AG04450 (cell line): ENCODE results near the gene RINT1. TPM values are rescaled to one million over a fixed set of nuclear protein-coding genes. Genes with fewer than 3 reads are reported as not detected.
"Not testable (repeated sequence)": the region's sequence is repeated elsewhere in the genome, so short reads cannot be mapped to it uniquely, and the experiment has no call there.

Experiments
- CTCF ChIA-PET: fragments of 300-600, 350-600 bp; formaldehyde crosslinking; extraction: SDS; loops from one replicate; lab custom pipeline; 2022; ENCODE audit warnings: antibody characterized with exemption, inconsistent platforms; lab: Charles Lee
- POLR2A ChIA-PET: fragments of 350-600 bp; formaldehyde crosslinking; extraction: SDS; loops from one replicate; lab custom pipeline; 2021; ENCODE audit warnings: antibody characterized with exemption, inconsistent platforms; lab: Yijun Ruan, JAX
- DNase-seq: peaks from one replicate; pipeline ENCODE4 v3.0.0-alpha.2; 2011; ENCODE audit warnings: low read depth, low spot score
- H3K27ac ChIP-seq: one replicate; pipeline ENCODE4 v1.5.1; 2012; ENCODE audit warnings: low read depth, low read length, control low read depth
- H3K27me3 ChIP-seq: one replicate; pipeline ENCODE4 v1.6.0; 2012; ENCODE audit warnings: low read length; ENCODE audit not compliant: control insufficient read depth, insufficient read depth
- H3K4me3 ChIP-seq: 2 replicates; pipeline ENCODE4 v1.5.1; 2011; ENCODE audit warnings: mild to moderate bottlenecking, low read depth, low read length, control low read depth
- H3K9me3 ChIP-seq: 2 replicates; pipeline ENCODE4 v1.5.1; 2012; ENCODE audit warnings: low read length; ENCODE audit not compliant: control insufficient read depth, insufficient read depth
- polyA plus RNA-seq: library from polyadenylated mRNA; depleted of rRNA; stranded (reverse); fragments of >200 nt; gene quantifications from 2 replicates; pipeline ENCODE4 v1.2.3, GENCODE V29; 2011
- TF ChIP-seq, protein P1 (sequence below): IDR thresholded peaks from 2 replicates; pipeline ENCODE4 v1.5.1; 2011; ENCODE audit warnings: low read depth, low read length, control low read depth, inconsistent platforms

Gene RINT1
- polyA plus RNA-seq, 1 experiment = 27.6 TPM

DNA sequence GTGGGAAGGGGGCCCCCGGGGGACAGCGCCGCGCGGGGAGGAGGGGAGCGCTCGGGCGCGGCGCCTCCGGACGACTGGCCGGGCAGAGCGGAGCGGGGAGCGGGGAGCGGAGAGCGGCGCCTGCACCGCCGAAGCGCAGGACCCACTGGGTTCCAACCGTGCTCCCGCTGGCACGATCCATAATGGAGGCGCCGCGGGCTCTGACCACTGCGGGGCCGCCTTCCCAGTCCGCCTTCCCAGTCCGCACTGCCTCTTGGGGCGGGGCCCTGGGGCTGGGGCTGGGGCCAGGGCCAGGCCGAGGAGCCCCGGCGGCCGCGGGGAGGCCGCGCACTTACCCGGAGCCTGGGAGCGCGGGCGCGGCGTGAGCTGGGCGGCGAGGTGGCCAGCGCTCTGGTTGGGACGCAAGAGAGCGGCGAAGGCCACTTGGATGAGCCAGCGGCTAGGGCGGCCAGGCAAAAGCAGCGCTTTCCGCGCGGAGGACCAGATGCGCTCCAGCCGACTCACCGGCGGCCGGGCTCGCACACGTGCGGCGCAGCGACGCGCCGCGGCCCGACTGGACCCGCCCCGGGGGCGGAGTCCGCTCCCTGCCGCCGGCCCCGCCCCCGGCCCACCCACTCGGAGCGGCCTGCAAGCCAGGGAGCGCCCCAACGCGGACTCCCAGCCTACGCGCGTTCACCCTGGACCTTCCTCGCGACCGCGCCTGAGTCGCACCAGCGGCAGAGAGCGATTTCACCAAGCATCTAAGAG lies 10.1 kb upstream of the RINT1 start, which contains the start of gene PUS7:
TSS of gene PUS7 (minus strand) at position 555 of the 747 bp plus-strand sequence. CDS start 13,759 bp downstream, outside the sequence.
- TF ChIP-seq, protein P1, sequence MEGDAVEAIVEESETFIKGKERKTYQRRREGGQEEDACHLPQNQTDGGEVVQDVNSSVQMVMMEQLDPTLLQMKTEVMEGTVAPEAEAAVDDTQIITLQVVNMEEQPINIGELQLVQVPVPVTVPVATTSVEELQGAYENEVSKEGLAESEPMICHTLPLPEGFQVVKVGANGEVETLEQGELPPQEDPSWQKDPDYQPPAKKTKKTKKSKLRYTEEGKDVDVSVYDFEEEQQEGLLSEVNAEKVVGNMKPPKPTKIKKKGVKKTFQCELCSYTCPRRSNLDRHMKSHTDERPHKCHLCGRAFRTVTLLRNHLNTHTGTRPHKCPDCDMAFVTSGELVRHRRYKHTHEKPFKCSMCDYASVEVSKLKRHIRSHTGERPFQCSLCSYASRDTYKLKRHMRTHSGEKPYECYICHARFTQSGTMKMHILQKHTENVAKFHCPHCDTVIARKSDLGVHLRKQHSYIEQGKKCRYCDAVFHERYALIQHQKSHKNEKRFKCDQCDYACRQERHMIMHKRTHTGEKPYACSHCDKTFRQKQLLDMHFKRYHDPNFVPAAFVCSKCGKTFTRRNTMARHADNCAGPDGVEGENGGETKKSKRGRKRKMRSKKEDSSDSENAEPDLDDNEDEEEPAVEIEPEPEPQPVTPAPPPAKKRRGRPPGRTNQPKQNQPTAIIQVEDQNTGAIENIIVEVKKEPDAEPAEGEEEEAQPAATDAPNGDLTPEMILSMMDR = no peak
- no peaks in the 10 kb centered on the region for H3K27me3 ChIP-seq
- ChIA-PET POLR2A (interaction anchor here (1.2 to 1.4 kb wide), 2 partner anchors 10 kb away, joined by 3 to 6 read pairs; partner anchors contain the start of gene RINT1), CTCF (interaction anchor here (2.5 kb wide), 1 partner anchor 10 kb away, joined by 13 read pairs; the partner anchor contains the start of gene RINT1)
- peak within 1 kb of the TSS; percentile 81 for H3K27ac ChIP-seq
- H3K9me3 ChIP-seq = no peaks in the 10 kb centered on the region; the same call in 1 of the 2 replicates
- peak; percentile 55 for DNase-seq
- peak within 1 kb of the TSS; percentile 93 for H3K4me3 ChIP-seq

DNA sequence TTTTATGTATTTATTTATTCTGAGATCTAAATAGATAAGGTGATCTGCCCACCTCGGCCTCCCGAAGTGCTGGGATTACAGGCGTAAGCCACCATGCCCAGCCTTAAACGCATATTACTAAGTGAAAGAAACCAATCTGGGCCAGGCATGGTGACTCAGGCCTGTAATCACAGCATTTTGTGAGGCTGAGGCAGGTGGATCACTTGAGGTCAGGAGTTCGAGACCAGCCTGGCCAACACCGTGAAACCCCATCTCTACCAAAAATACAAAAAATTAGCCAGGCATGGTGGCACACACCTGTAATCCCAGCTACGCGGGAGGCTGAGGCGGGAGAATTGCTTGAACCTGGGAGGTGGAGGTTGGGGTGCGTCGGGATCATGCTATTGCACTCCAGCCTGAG lies 7.6 kb upstream of the RINT1 start:
- DNase-seq, H3K27ac ChIP-seq, H3K9me3 ChIP-seq, POLR2A ChIA-PET, H3K4me3 ChIP-seq, H3K27me3 ChIP-seq: not testable (repeated sequence)
- CTCF ChIA-PET = interaction anchor here (2.5 kb wide), 1 partner anchor 7 kb away, joined by 13 read pairs; the partner anchor contains the start of gene RINT1

DNA sequence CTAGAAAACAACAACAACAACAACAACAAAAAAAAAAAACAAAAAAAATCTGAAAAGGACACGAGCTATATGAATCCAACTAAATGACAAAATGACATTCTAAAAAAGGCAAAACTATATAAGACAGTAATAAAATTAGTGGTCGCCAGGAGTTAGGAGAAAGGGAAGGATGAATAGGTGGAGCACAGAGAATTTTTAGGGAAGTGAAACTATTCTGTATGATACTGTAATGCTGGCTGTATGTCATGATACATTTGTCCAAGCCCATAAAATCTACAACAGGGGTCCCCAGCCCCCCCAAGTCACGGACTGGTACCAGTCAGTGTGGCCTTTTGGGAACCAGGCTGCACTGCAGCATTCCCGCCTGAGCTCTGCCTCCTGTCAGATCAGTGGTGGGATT lies 7.2 kb upstream of the RINT1 start:
- Histone ChIP-seq H3K27ac (no peak overlapping the region), H3K4me3 (no peak overlapping the region), H3K27me3 (no peaks in the 10 kb centered on the region), H3K9me3 (no peaks in the 10 kb centered on the region; the same call in 1 of the 2 replicates)
- TF ChIP-seq, protein P1 = no peak
- CTCF ChIA-PET = no interaction called here
- DNase-seq = no peak
- POLR2A ChIA-PET = no interaction called here

DNA sequence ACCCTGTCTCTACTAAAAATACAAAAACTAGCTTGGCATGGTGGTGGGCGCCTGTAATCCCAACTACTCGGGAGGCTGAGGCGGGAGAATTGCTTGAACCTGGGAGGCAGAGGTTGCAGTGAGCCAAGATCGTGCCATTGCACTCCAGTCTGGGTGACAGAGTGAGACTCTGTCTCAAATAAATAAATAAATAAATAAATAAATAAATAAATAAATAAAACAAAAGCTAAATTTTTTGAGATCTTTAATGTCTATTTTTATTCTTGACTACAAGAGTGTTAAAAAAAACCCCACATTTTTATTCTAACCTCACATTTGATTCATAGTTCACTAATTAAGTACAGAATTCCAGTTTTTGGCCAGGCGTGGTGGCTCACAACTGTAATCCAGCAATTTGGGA lies 4.3 kb upstream of the RINT1 start:
- DNase-seq, H3K4me3 ChIP-seq, POLR2A ChIA-PET, H3K27ac ChIP-seq, H3K27me3 ChIP-seq, CTCF ChIA-PET, H3K9me3 ChIP-seq: not testable (repeated sequence)

DNA sequence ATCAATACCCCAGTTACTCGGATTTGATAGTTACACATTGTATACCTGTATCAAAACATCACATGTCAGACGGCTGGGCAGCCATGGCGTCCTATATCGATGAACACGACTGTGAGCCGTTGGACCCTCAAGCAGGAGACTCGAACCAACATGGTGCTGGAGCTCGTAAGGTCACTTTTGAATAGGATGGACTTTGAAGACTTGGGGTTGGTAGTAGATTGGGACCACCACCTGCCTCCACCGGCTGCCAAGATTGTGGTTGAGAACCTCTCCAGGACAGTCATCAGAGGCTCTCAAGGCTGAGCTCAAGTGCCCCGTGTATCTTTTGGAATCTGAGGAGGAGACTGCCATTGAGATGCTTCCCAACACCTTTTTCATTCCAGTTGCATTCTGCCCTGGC lies 1.9 kb upstream of the RINT1 start:
- Histone ChIP-seq H3K4me3 (no peak overlapping the region), H3K9me3 (no peaks in the 10 kb centered on the region), H3K27ac (no peak overlapping the region), H3K27me3 (no peaks in the 10 kb centered on the region)
- TF ChIP-seq, protein P1 = no peak
- no peak for DNase-seq
- ChIA-PET CTCF (no interaction called here), POLR2A (no interaction called here)

DNA sequence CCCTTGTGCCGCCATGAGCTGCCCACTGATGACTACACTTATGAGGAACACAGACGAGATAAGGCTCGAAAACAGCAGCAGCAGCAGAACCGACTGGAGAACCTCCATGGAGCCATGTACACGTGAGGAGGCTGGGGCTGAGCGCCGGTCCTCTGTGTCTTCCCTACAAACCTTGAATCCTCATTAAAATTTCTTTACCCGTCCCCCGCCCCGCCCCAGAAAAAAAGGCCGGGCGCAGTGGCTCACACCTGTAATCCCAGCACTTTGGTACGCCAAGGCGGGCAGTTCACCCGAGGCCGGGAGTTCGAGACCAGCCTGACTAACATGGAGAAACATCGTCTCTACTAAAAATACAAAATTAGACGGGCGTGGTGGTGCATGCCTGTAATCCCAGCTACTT lies 1.5 kb upstream of the RINT1 start:
- ChIA-PET POLR2A (no interaction called here), CTCF (no interaction called here)
- Histone ChIP-seq H3K27ac (no peak overlapping the region), H3K4me3 (no peak overlapping the region), H3K27me3 (no peaks in the 10 kb centered on the region), H3K9me3 (no peaks in the 10 kb centered on the region)
- TF ChIP-seq, protein P1 = no peak
- DNase-seq = no peak
